Tibial artery (tissue), 4 donors: Measurements from ENCODE around the gene INSYN2B.

Experiments
- DNase-seq, 2 donors: peaks; one replicate each; pipeline ENCODE4 v3.0.0-alpha.2; 2019
- H3K27ac ChIP-seq, 2 donors: fragments of 200-600 bp; sonication (generic) in 1 of 2; 1 replicate in 1 of 2; 2 replicates in 1 of 2; pipeline ENCODE4 v1.5.1; 2018 to 2019; ENCODE audit warnings: mild to moderate bottlenecking in 1 of 2
- H3K27me3 ChIP-seq, 2 donors: fragments of 200-600 bp; sonication (generic) in 1 of 2; one replicate each; pipeline versions ENCODE4 v1.5.1 to v1.6.0; 2016 to 2019
- H3K36me3 ChIP-seq, 3 donors: fragments of 200-600 bp; sonication (generic) in 2 of 3; one replicate each; pipeline ENCODE4 v1.5.1; 2016 to 2019; ENCODE audit warnings: mild to moderate bottlenecking in 2 of 3
- H3K4me1 ChIP-seq, 4 donors: fragments of 200-600 bp; sonication (generic) in 2 of 4; 1 replicate in 3 of 4; 2 replicates in 1 of 4; pipeline ENCODE4 v1.5.1; 2016 to 2019
- H3K4me3 ChIP-seq, 2 donors: fragments of 200-600 bp; sonication (generic) in 1 of 2; 1 replicate in 1 of 2; 2 replicates in 1 of 2; pipeline ENCODE4 v1.5.1; 2018 to 2019; ENCODE audit warnings: mild to moderate bottlenecking in 2 of 2
- H3K9me3 ChIP-seq, 3 donors: fragments of 200-600 bp; sonication (generic) in 1 of 3; one replicate each; pipeline ENCODE4 v1.5.1; 2016 to 2019
- CTCF ChIP-seq, 2 experiments: fragments of 200-600 bp in 1 of 2; fragments of 450-650 bp in 1 of 2; IDR thresholded peaks; one replicate each; pipeline ENCODE4 v1.5.1; 2017 to 2019; ENCODE audit warnings: antibody characterized with exemption in 2 of 2, mild to moderate bottlenecking in 1 of 2, moderate library complexity in 1 of 2
- intact Hi-C: fragments of 100-400 bp; cut with DNase I; formaldehyde crosslinking; loops from one replicate; pipeline ENCODE4 v1.15.0; 2023; ENCODE audit warnings: low total_unique reads

Gene INSYN2B

GRCh38 chr5:169913479-169913878 is 66.8 kb downstream of the INSYN2B start:
- no peak overlapping the region for H3K4me3 ChIP-seq
- H3K9me3 ChIP-seq: no peaks in the 10 kb centered on the region
- no peak for TF ChIP-seq CTCF (IDR thresholded peaks at IDR 0.05)
- intact Hi-C loops: no loop called here
- H3K27ac ChIP-seq: no peak overlapping the region
- no peak for DNase-seq
- H3K27me3 ChIP-seq: no peaks in the 10 kb centered on the region
- no peaks in the 10 kb centered on the region for H3K4me1 ChIP-seq
- H3K36me3 ChIP-seq: no peaks in the 10 kb centered on the region

GRCh38 chr5:169911448-169912212 is 68.7 kb downstream of the INSYN2B start:
- Histone ChIP-seq H3K4me3 (no peak overlapping the region), H3K4me1 (no peaks in the 10 kb centered on the region), H3K27ac (no peak overlapping the region), H3K27me3 (no peaks in the 10 kb centered on the region), H3K36me3 (no peaks in the 10 kb centered on the region), H3K9me3 (no peaks in the 10 kb centered on the region)
- DNase-seq: no peak
- TF ChIP-seq CTCF (IDR thresholded peaks at IDR 0.05): no peak
- intact Hi-C loops: no loop called here

- no peak overlapping the region for H3K27ac ChIP-seq
- no peaks in the 10 kb centered on the region for H3K27me3 ChIP-seq
- no peaks in the 10 kb centered on the region for H3K9me3 ChIP-seq
- no peak overlapping the region for H3K4me3 ChIP-seq
- H3K36me3 ChIP-seq: no peaks in the 10 kb centered on the region
- no peaks in the 10 kb centered on the region for H3K4me1 ChIP-seq
- DNase-seq: no peak
- TF ChIP-seq CTCF (IDR thresholded peaks at IDR 0.05): no peak
- intact Hi-C loops: no loop called here
These were observed 69.9 kb downstream of the INSYN2B start for GRCh38 chr5:169910393-169910792.

GRCh38 chr5:169909945-169910344 is 70.3 kb downstream of the INSYN2B start:
- no peaks in the 10 kb centered on the region for H3K27me3 ChIP-seq
- no peak overlapping the region for H3K4me3 ChIP-seq
- TF ChIP-seq CTCF (IDR thresholded peaks at IDR 0.05): no peak
- H3K36me3 ChIP-seq: no peaks in the 10 kb centered on the region
- no peak overlapping the region for H3K27ac ChIP-seq
- H3K4me1 ChIP-seq: no peaks in the 10 kb centered on the region
- no peaks in the 10 kb centered on the region for H3K9me3 ChIP-seq
- no peak for DNase-seq
- intact Hi-C loops: no loop called here

GRCh38 chr5:169908864-169909263 is 71.4 kb downstream of the INSYN2B start:
- no peaks in the 10 kb centered on the region for H3K27me3 ChIP-seq
- H3K9me3 ChIP-seq: no peaks in the 10 kb centered on the region
- DNase-seq: no peak
- TF ChIP-seq CTCF (IDR thresholded peaks at IDR 0.05): no peak
- no peaks in the 10 kb centered on the region for H3K4me1 ChIP-seq
- H3K36me3 ChIP-seq: no peaks in the 10 kb centered on the region
- H3K4me3 ChIP-seq: no peak overlapping the region
- H3K27ac ChIP-seq: no peak overlapping the region
- intact Hi-C loops: no loop called here
